ENCODE data around the gene NSMCE1. TPM values are rescaled to one million over a fixed set of nuclear protein-coding genes. Genes with fewer than 3 reads are reported as not detected.

NSMCE1 gene
- total RNA-seq, 6 experiments from 2014 or later: 23.7 to 42.3 (median 33.1) TPM

DNA sequence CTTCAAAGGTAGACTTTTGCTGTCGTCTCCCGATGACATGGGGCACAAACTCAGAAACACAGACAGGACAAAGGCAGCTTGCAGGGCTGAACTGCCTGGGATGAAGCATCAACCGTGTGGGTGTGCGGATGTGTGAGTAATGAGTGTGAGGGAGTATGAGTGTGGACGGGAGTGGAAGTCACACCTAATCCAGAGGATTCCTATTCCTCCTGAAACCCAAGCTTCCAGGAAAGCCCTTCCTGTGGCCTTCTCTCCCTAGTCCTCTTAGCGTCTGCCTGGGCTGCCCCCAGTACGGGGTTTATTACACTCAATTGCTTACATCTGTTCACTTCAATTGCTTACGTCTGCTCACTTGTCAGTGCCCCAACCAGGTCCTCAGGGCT, 42.9 kb upstream of the NSMCE1 start:
- intact Hi-C loops (cut with DNase I): loop anchor here in 1 of 2 donors (10.0 kb wide), 1 partner anchor 53 kb away; no protein-coding TSS in a partner anchor
- ATAC-seq: no peak
- DNase-seq: peak in 1 of 3 donors; percentile 42
- H3K4me3 ChIP-seq: no peak overlapping the region
- H3K27ac ChIP-seq: no peak overlapping the region
- no peaks in the 10 kb centered on the region for H3K9me3 ChIP-seq
- WGBS (ENCODE audit: insufficient coverage, low coverage, low lambda C conversion rate, missing lambda C conversion rate): 83% methylated on average over 5 of the region's 8 CpGs
- no peaks in the 10 kb centered on the region for H3K36me3 ChIP-seq
- no peaks in the 10 kb centered on the region for H3K27me3 ChIP-seq
- TF ChIP-seq, protein P1, sequence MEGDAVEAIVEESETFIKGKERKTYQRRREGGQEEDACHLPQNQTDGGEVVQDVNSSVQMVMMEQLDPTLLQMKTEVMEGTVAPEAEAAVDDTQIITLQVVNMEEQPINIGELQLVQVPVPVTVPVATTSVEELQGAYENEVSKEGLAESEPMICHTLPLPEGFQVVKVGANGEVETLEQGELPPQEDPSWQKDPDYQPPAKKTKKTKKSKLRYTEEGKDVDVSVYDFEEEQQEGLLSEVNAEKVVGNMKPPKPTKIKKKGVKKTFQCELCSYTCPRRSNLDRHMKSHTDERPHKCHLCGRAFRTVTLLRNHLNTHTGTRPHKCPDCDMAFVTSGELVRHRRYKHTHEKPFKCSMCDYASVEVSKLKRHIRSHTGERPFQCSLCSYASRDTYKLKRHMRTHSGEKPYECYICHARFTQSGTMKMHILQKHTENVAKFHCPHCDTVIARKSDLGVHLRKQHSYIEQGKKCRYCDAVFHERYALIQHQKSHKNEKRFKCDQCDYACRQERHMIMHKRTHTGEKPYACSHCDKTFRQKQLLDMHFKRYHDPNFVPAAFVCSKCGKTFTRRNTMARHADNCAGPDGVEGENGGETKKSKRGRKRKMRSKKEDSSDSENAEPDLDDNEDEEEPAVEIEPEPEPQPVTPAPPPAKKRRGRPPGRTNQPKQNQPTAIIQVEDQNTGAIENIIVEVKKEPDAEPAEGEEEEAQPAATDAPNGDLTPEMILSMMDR (IDR thresholded peaks at IDR 0.05): no peak
- H3K4me1 ChIP-seq: peaks cover 0 to 32% (median 7%) of the 10 kb centered on the region in 4 donors

DNA sequence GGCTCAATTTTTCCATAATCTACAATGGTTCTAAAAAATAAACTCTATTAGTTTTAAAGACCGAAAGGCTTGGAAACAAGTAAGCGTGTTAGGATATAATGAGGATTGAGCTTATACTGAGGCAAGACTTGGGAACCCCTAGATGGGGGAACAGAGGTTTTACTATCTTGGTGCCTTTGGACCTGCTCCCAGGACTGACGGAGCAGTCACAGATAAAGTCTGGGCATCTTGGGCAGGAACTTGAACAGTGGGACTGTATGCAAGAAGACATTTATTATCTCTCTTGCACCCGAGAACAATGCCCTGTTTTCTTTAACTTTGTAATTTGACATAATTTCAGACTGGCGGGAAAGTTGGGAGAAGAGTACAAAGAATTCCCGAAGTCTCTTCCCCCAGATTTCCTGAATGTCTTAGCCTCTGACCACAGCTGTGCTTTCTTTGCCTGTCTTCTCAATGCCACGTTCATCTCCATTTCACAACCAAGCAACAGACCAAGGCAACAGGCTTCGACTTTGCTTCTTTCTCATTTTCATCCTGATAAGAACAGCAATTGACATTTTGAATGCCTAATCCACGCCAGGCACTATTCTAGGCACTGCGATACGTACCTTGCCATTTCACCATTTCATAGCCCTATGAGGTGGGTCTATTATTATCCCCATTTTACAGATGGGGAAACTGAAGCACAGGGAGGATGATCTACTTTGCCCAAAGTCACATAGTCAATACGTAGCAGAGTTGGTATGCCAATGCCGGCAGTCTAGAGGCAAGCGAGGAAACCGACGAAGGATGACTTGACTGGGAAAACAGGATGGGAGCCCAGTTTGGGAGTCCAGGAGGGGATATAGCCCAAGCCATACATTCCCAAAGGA, 42.2 kb upstream of the NSMCE1 start:
- WGBS (ENCODE audit: insufficient coverage, low coverage, low lambda C conversion rate, missing lambda C conversion rate): 74% methylated on average over 15 of the region's 16 CpGs
- H3K36me3 ChIP-seq: no peaks in the 10 kb centered on the region
- intact Hi-C loops (cut with DNase I): loop anchor here in 1 of 2 donors (10.0 kb wide), 1 partner anchor 54 kb away; no protein-coding TSS in a partner anchor
- TF ChIP-seq, protein P1 (IDR thresholded peaks at IDR 0.05): no peak
- TF ChIP-seq POLR2A (IDR thresholded peaks at IDR 0.05): no peak
- no peaks in the 10 kb centered on the region for H3K9me3 ChIP-seq
- no peak overlapping the region for H3K4me3 ChIP-seq
- peaks cover 0 to 26% (median 5%) of the 10 kb centered on the region in 4 donors for H3K4me1 ChIP-seq
- ATAC-seq (no peak), DNase-seq (peak in 1 of 3 donors; percentile 31)
- H3K27ac ChIP-seq: no peak overlapping the region
- H3K27me3 ChIP-seq: no peaks in the 10 kb centered on the region

DNA sequence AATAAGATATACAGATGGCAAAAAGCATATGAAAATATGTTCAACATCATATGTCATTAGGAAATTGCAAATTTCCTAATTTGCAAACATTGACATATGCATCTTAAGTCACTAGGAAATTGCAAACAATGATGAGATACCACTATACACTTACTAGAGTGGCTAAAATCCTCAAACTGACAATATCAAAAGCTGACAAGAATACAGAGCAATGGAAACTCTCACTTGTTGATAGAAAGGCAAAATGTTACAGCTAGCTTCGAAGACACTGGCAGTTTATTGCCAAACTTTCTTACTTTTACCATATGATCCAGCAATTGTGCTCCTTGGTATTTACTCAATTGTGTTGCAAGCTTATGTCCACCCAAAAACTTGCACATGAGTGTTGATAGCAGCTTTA, 40.2 kb upstream of the NSMCE1 start:
- intact Hi-C loops (cut with DNase I): no loop called here
- H3K4me1 ChIP-seq: peaks cover 0 to 19% (median 5%) of the 10 kb centered on the region in 4 donors
- DNase-seq: no peak
- H3K9me3 ChIP-seq: no peaks in the 10 kb centered on the region
- TF ChIP-seq, protein P1 (IDR thresholded peaks at IDR 0.05): no peak
- no peak for TF ChIP-seq POLR2A (IDR thresholded peaks at IDR 0.05)
- WGBS (ENCODE audit: insufficient coverage, low coverage, low lambda C conversion rate, missing lambda C conversion rate): 73% methylated on average over 1 of the region's 1 CpG
- H3K36me3 ChIP-seq: no peaks in the 10 kb centered on the region
- no peak overlapping the region for H3K27ac ChIP-seq
- H3K4me3 ChIP-seq: no peak overlapping the region
- no peaks in the 10 kb centered on the region for H3K27me3 ChIP-seq
- no peak for ATAC-seq

DNA sequence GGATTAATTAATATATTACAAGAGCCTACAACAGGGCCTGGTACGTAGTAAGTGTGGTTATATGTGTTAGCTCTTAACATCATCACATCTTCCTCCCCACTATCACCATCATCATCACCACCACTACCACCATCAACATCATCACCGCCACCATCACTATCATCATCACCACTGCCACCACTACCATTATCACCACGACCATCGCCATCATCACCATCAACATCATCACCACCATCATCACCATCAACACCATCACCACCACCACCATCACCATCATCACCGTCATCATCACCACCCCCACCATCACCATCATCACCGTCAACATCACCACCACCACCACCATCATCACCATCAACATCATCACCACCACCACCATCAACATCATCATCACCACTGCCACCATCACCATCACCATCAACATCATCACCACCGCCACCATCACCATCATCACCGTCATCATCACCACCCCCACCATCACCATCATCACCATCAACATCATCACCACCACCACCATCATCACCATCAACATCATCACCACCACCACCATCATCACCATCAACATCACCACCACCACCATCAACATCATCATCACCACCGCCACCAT, 37.4 kb upstream of the NSMCE1 start:
- DNase-seq (peak in 1 of 3 donors; percentile 7), ATAC-seq (no peak)
- WGBS (ENCODE audit: insufficient coverage, low coverage, low lambda C conversion rate, missing lambda C conversion rate): 92% methylated on average over 9 of the region's 9 CpGs
- Histone ChIP-seq H3K27me3 (no peaks in the 10 kb centered on the region), H3K36me3 (no peaks in the 10 kb centered on the region), H3K9me3 (no peaks in the 10 kb centered on the region), H3K4me3 (no peak overlapping the region), H3K4me1 (peaks cover 0 to 8% (median 0%) of the 10 kb centered on the region in 4 donors), H3K27ac (no peak overlapping the region)
- intact Hi-C loops (cut with DNase I): no loop called here
- TF ChIP-seq POLR2A (IDR thresholded peaks at IDR 0.05): no peak
- TF ChIP-seq, protein P1 (IDR thresholded peaks at IDR 0.05): no peak
